Adrenal gland (tissue), 5 donors: ENCODE data around the gene FASN.

Source experiments
- POLR2A ChIP-seq, 2 donors: fragments of 450-650 bp; IDR thresholded peaks; one replicate each; pipeline ENCODE4 v1.6.1; 2017; ENCODE audit warnings: antibody characterized with exemption in 2 of 2, mild to moderate bottlenecking in 2 of 2, moderate library complexity in 1 of 2
- TF ChIP-seq, protein P1 (sequence below), 6 experiments: fragments of 450-650 bp in 4 of 6; fragments of 200-600 bp in 2 of 6; sonication (generic) in 1 of 6; IDR thresholded peaks; 1 replicate in 5 of 6; 2 replicates in 1 of 6; pipeline versions ENCODE4 v1.5.1 to v1.8.0; 2016 to 2021; ENCODE audit warnings: antibody characterized with exemption in 6 of 6, mild to moderate bottlenecking in 2 of 6, moderate library complexity in 1 of 6
- donor health status: DM: no; HTN: no; CAD: no.

DNA sequence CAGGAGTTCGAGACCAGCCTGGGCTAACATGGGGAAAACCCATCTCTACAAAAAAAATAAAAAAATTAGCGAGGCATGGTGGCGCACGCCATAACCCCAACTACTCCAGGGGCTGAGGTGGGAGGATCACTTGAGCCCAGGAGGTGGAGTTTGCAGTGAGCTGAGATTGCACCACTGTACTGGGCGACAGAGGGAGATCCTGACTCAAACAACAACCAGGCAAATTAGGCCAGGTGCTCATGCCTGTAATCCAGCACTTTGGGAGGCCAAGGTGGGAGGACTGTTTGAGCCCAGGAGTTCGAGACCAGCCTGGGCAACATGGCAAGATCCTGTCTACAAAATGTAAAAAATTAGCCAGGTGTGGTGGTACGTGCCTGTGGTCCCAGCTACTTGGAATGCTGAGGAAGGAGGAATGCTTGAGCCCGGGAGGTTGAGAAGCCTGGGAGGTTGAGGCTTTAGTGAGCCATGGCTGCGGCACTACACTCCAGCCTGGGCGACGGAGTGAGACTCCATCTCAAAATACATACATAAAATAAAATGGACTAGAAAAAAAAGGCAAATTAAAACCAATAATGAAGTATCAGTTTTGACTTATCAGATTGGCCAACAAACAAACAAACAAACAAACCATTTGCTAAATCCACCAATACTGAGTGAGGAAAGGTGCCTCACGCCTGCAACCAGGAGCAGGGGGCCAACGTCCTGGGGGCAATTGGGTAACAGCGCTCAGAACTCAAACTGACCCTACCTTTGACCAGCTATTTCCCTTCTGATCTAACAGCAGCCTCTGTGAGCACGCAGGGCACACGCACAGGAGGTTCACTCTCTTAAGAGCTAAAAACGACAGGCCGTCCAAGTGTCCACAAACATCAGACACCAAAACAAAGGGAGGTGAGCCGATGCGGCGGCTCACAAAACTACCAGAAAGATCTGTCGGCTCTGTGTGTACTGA, 19.4 kb upstream of the FASN start:
- TF ChIP-seq, protein P1, sequence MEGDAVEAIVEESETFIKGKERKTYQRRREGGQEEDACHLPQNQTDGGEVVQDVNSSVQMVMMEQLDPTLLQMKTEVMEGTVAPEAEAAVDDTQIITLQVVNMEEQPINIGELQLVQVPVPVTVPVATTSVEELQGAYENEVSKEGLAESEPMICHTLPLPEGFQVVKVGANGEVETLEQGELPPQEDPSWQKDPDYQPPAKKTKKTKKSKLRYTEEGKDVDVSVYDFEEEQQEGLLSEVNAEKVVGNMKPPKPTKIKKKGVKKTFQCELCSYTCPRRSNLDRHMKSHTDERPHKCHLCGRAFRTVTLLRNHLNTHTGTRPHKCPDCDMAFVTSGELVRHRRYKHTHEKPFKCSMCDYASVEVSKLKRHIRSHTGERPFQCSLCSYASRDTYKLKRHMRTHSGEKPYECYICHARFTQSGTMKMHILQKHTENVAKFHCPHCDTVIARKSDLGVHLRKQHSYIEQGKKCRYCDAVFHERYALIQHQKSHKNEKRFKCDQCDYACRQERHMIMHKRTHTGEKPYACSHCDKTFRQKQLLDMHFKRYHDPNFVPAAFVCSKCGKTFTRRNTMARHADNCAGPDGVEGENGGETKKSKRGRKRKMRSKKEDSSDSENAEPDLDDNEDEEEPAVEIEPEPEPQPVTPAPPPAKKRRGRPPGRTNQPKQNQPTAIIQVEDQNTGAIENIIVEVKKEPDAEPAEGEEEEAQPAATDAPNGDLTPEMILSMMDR (IDR thresholded peaks at IDR 0.05), result no peak
- no peak for TF ChIP-seq POLR2A (IDR thresholded peaks at IDR 0.05)
